ENCODE results near the gene PEBP1.

PEBP1 gene

DNA sequence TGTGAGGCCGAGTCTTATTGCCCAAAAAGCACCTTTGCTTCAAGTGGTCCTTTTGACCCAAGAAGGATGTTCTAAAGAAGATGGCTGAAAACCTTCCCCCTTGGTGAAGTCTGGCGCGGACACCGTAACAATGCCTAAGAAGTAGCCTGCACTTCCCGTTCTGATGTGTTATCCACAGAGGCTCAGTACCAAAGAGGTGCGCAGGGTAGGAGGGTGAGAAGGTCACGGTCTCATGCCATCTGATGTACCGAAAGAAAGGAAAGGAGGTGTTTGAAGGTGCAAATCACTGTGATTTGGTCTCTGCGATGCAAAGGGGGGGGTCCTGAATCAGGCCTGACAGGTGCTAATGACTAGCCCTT is 9.9 kb downstream of the PEBP1 start:
- H3K4me3 ChIP-seq (ENCODE audit: low read depth, low read length), result no peak overlapping the region
- no peak for DNase-seq (ENCODE audit: low read depth)
- TF ChIP-seq, protein P1, sequence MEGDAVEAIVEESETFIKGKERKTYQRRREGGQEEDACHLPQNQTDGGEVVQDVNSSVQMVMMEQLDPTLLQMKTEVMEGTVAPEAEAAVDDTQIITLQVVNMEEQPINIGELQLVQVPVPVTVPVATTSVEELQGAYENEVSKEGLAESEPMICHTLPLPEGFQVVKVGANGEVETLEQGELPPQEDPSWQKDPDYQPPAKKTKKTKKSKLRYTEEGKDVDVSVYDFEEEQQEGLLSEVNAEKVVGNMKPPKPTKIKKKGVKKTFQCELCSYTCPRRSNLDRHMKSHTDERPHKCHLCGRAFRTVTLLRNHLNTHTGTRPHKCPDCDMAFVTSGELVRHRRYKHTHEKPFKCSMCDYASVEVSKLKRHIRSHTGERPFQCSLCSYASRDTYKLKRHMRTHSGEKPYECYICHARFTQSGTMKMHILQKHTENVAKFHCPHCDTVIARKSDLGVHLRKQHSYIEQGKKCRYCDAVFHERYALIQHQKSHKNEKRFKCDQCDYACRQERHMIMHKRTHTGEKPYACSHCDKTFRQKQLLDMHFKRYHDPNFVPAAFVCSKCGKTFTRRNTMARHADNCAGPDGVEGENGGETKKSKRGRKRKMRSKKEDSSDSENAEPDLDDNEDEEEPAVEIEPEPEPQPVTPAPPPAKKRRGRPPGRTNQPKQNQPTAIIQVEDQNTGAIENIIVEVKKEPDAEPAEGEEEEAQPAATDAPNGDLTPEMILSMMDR (IDR thresholded peaks at IDR 0.05; ENCODE audit: control insufficient read depth, extremely low read depth, insufficient read depth), result no peak

DNA sequence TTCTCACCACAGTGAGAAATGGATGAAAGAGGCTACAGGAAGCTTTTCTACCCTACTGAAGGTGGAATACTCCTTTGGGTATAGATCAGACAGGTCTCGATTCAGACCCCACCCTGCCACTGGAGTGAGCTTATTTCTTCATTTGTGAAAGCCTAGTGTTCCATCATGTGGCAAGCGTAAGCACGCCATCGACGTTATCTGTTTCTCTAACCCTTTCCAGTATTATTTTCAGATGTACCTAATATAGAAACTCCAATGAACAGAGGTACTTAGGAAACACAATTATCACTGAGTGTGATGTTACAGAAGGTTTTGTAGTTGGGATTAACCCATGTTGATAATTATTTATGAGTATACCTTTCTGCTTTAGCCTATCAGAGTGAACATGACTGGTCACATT is 12.4 kb downstream of the PEBP1 start:
- TF ChIP-seq, protein P1 (IDR thresholded peaks at IDR 0.05; ENCODE audit: control insufficient read depth, extremely low read depth, insufficient read depth), result no peak

DNA sequence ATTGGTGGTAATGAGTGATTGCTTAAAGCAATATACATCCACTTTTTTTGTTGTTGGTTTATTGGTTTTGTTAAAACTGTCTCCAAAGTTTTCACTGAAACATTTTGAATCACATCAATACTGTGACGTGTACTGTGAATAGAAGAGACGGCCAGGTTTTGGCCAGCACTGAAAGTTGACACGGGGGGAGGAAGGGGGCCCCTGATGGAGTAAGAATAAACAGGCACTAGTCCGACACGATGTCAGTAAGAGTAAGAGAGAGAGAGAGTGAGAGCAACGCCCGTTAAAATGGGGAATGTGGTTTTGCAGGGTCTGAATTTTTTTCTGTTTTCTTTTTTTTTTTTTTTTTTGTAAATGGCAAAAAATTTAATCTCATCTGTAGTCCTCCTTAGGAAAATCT is 14.7 kb downstream of the PEBP1 start:
- TF ChIP-seq, protein P1 (IDR thresholded peaks at IDR 0.05; ENCODE audit: control insufficient read depth, extremely low read depth, insufficient read depth), result no peak
- H3K4me3 ChIP-seq (ENCODE audit: low read depth, low read length), result no peak overlapping the region
- DNase-seq (ENCODE audit: low read depth), result no peak

More for the DNA sequence above, 12.4 kb downstream of the PEBP1 start:
- no peak overlapping the region for H3K4me3 ChIP-seq (ENCODE audit: low read depth, low read length)
- DNase-seq (ENCODE audit: low read depth), result no peak

DNA sequence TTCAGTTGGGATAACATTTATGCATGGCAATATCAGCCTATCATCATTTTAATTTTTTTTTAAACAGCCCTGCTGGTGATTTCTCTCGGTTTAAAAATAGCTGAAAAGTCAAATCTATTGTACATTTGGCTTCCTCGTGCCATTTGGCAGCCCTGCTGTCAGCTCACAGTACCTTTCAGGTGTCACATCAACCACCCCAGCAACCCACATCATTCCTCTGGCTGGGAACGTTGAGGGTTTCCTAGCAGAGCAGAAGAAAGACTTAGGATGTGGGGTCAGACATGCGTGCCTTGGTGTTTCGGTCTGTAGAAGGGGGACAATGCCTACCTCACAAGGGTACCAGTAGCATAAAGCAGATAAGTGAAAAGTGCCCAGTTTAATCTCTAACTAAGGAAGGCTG is 15.8 kb downstream of the PEBP1 start:
- TF ChIP-seq, protein P1 (IDR thresholded peaks at IDR 0.05; ENCODE audit: control insufficient read depth, extremely low read depth, insufficient read depth), result no peak
- DNase-seq (ENCODE audit: low read depth), result no peak
- no peak overlapping the region for H3K4me3 ChIP-seq (ENCODE audit: low read depth, low read length)

DNA sequence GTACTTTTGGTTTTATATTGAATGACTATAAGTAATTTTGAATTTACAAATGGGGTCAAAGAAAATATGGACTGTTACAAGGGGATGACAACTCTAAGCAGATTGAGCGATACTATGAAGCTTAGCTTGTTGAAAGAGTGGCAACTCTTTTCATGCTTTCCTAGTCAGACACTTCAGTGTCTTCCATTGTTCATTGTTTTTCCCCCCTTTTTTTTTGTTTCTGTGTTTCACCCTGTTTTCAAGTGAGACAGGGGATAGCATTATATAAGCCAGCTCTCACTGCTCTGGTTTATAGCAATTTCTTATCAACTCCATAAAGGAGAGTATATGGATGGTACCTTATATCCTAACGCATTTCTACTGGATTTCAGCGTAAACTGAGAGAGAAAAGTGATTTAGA is 24.6 kb downstream of the PEBP1 start:
- no peak for DNase-seq (ENCODE audit: low read depth)

DNA sequence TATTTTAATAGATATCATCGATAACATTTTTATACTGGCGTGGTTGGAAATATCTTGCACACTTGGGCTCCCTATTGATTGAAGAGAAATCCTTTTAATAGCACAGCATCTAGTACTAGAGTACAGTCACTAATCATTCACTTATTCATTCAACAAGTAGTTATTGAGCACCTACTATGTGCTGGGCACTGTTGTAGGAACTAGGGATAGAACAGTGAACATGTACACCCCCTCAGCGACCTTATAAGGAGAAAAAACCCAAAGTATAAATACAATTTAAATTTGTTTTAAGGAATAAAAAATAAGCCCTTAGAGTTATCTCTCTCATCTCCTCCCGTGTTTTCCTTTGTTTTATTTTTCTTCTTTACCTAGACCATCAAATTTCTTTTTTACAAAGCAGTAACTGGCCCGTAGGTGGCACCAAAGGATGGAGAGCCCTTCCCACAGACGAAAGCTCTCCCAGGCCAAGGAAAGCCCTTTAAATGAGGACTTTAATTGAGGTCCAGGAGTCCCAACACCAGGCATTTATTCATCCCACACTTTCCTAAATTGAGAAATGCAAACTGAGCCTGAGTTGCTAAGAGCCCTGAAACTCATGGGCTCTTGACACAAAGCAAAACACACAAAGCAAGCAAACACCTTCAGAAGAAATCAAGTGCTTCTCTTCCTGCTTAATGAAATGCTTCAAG is 29.0 kb downstream of the PEBP1 start:
- TF ChIP-seq, protein P1 (IDR thresholded peaks at IDR 0.05; ENCODE audit: control insufficient read depth, extremely low read depth, insufficient read depth), result peak; percentile 74
- H3K4me3 ChIP-seq (ENCODE audit: low read depth, low read length), result no peak overlapping the region
- peak; percentile 11 for DNase-seq (ENCODE audit: low read depth)

More for the DNA sequence above, 24.6 kb downstream of the PEBP1 start:
- TF ChIP-seq, protein P1 (IDR thresholded peaks at IDR 0.05; ENCODE audit: control insufficient read depth, extremely low read depth, insufficient read depth), result no peak
- no peak overlapping the region for H3K4me3 ChIP-seq (ENCODE audit: low read depth, low read length)

DNA sequence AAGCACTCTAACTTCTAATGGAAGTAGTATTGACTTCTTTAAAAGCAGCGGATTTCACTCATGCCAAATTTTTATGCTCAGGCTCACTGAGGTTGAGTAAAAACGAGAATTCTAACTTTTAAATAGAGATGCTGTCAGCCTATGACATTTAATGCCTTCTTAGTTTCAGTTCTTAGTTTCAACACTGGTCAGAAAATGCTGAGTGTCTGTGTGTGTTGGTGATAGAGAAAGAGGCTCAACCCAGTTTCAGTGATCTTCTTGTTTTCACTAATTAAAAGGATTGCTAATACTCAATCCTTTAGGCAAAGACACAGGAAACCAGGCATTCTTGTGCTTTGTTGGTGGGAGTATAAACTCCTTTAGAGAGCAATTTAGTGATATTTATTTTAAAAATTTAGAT is 31.0 kb downstream of the PEBP1 start:
- DNase-seq (ENCODE audit: low read depth), result no peak
- H3K4me3 ChIP-seq (ENCODE audit: low read depth, low read length), result no peak overlapping the region
- TF ChIP-seq, protein P1 (IDR thresholded peaks at IDR 0.05; ENCODE audit: control insufficient read depth, extremely low read depth, insufficient read depth), result no peak

Data from LNCaP clone FGC (cell line).